T47D (cell line): ENCODE measurements around the gene KLHL3.
A peak's percentile ranks its signal among the peaks of the same experiment; 100 is the strongest.

Experiments
- DNase-seq, 2 experiments: peaks; one replicate each; pipeline versions ENCODE4 v3.0.0 to v3.0.0-alpha.2; 2011 to 2012; ENCODE audit warnings: low read depth in 1 of 2, low spot score in 1 of 2
- JUND ChIP-seq: IDR thresholded peaks from 2 replicates; pipeline ENCODE4 v1.6.1; 2012; ENCODE audit warnings: low read depth
- in situ Hi-C: cut with HindIII; loops from 2 replicates; pipeline ENCODE4 v1.10.0; 2016; ENCODE audit warnings: low sequenced_read_pairs, low pct_unique_long_range_greater_than_20kb

Gene KLHL3

DNA sequence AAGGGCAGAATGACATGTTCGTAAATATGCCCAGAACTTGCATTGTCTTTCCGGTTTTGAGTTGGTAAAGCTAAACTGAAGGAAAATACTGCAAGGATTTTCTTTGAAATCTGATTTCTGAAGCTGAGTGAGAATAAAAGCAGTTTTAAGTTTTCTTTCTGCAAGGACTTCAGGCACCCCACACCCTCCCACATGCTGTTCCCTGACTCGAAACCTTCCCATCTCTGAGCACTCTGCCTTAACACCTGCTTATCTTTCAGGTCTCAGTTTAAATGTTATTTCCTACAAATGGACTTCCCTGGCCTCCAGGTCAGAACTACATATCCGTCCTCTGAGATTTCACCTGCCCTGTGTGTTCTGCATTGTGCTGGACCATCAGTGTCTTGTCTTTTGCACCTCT is 93.8 kb downstream of the KLHL3 start:
- in situ Hi-C loops, result no loop called here

DNA sequence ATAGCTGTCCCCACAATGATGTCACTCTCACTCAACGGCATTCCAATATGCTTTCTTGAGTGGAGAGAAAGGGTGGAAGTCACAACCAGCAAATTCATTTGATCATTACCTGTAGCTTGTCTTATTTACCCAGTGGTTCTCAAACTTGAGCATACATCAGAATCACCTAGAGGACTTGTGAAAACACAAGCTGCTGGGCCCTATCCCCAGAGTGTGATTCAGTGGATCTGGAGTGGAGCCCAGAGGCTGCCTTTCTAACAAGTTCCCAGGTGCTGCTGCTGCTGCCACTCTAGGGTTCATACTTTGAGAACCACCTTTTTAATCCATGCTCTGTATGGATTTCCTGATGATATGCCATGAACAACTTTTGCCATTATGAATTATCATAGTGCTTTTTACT is 94.7 kb downstream of the KLHL3 start:
- in situ Hi-C loops, result no loop called here
- no peak for DNase-seq
- TF ChIP-seq JUND, result no peak

More for the DNA sequence above, 93.8 kb downstream of the KLHL3 start:
- TF ChIP-seq JUND, result no peak
- DNase-seq, result no peak

- DNase-seq, result no peak
- no peak for TF ChIP-seq JUND
- in situ Hi-C loops, result no loop called here
Observed at GRCh38 chr5:137639645-137640044, 96.2 kb downstream of the KLHL3 start.

- in situ Hi-C loops, result no loop called here
- no peak for DNase-seq
- TF ChIP-seq JUND, result no peak
Observed at GRCh38 chr5:137638841-137639240, 97.0 kb downstream of the KLHL3 start.

- in situ Hi-C loops, result no loop called here
- DNase-seq, result no peak
- no peak for TF ChIP-seq JUND
Observed at GRCh38 chr5:137636830-137637714, 98.8 kb downstream of the KLHL3 start.

DNA sequence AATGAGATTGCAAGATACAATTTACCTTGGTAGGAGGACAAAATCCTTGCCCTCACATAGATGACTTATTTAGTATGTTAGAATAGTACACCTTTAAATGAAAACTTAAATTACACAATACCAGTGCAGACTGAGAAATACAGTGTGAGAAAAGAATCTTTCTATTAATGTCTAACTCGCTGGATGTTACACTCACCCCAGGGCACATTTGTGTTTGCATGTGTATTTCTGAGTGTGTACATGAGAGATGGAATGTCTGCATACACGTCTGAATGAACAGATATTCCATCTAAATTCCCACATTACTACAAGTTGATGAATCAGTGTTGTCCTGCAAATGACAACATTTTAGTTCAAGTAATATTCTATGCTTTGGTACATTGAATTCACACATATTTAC is 99.8 kb downstream of the KLHL3 start:
- TF ChIP-seq JUND, result no peak
- in situ Hi-C loops, result no loop called here
- peak in 1 of 2 experiments; percentile 36 for DNase-seq

- in situ Hi-C loops, result no loop called here
Observed at GRCh38 chr5:137635521-137635921, 100.4 kb downstream of the KLHL3 start.

GRCh38 chr5:137633896-137634295 is 102.0 kb downstream of the KLHL3 start:
- no peak for DNase-seq
- no peak for TF ChIP-seq JUND
- in situ Hi-C loops, result no loop called here

More at GRCh38 chr5:137635521-137635921, 100.4 kb downstream of the KLHL3 start:
- no peak for DNase-seq
- TF ChIP-seq JUND, result no peak

DNA sequence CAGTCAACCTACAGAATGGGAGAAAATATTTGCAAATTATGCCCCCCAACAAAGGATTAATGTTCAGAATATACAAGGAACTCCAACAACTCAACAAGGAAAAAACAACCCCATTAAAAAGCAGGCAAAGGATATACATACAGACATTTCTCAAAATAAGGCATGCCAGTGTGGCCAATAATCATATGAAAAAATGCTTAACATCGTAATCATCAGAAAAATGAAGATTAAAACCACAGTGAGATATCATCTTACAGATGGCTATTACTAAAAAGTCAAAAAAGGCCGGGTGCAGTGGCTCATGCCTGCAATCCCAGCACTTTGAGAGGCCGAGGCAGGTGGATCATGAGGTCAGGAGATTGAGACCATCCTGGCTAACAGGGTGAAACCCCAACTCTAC is 103.2 kb downstream of the KLHL3 start:
- in situ Hi-C loops, result no loop called here
- DNase-seq, result no peak
- TF ChIP-seq JUND, result no peak

- no peak for DNase-seq
- no peak for TF ChIP-seq JUND
- in situ Hi-C loops, result no loop called here
Observed at GRCh38 chr5:137631453-137631852, 104.4 kb downstream of the KLHL3 start.

GRCh38 chr5:137630972-137631370 is 104.9 kb downstream of the KLHL3 start:
- DNase-seq, result no peak
- in situ Hi-C loops, result no loop called here
- no peak for TF ChIP-seq JUND

GRCh38 chr5:137630216-137630971 is 105.5 kb downstream of the KLHL3 start:
- no peak for TF ChIP-seq JUND
- in situ Hi-C loops, result no loop called here
- no peak for DNase-seq

GRCh38 chr5:137629646-137630045 is 106.2 kb downstream of the KLHL3 start:
- in situ Hi-C loops, result no loop called here
- TF ChIP-seq JUND, result no peak
- DNase-seq, result peak; percentile 68 to 77
